ENCODE results near the gene PADI1. TPM values are rescaled to one million over a fixed set of nuclear protein-coding genes. Genes with fewer than 3 reads are reported as not detected.

The PADI1 gene
- total RNA-seq, 4 donors from 2014 or later = 0.14 TPM; not detected in 3

DNA sequence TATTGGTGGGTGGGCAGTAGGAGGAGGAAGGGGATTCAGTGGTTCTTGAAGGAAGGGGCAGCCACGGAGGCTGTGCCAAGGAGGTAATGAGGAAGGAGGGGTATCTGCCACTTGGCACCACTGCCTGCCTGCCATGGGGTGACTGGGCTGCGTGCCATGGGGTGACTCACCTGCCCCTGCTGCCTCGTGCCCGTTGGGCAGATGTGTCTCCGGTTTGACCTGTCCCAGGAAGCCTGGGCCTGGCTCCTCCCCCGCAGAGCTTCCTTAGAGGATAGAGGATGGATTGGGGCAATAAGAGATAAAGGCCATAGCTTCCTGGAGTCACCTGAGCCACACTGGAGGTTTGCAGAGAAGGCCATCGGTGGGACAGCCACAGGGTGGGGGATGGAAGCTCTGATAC lies 45.7 kb downstream of the PADI1 start:
- TF ChIP-seq, protein P1, sequence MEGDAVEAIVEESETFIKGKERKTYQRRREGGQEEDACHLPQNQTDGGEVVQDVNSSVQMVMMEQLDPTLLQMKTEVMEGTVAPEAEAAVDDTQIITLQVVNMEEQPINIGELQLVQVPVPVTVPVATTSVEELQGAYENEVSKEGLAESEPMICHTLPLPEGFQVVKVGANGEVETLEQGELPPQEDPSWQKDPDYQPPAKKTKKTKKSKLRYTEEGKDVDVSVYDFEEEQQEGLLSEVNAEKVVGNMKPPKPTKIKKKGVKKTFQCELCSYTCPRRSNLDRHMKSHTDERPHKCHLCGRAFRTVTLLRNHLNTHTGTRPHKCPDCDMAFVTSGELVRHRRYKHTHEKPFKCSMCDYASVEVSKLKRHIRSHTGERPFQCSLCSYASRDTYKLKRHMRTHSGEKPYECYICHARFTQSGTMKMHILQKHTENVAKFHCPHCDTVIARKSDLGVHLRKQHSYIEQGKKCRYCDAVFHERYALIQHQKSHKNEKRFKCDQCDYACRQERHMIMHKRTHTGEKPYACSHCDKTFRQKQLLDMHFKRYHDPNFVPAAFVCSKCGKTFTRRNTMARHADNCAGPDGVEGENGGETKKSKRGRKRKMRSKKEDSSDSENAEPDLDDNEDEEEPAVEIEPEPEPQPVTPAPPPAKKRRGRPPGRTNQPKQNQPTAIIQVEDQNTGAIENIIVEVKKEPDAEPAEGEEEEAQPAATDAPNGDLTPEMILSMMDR (IDR thresholded peaks at IDR 0.05) = no peak
- no peak for TF ChIP-seq POLR2A (IDR thresholded peaks at IDR 0.05)
- no peaks in the 10 kb centered on the region for H3K9me3 ChIP-seq
- H3K4me3 ChIP-seq = no peak overlapping the region
- H3K4me1 ChIP-seq = no peaks in the 10 kb centered on the region
- H3K27me3 ChIP-seq = no peaks in the 10 kb centered on the region
- intact Hi-C loops (cut with DNase I; ENCODE audit: low total_unique reads) = no loop called here
- H3K27ac ChIP-seq = no peak overlapping the region
- no peak for DNase-seq
- no peaks in the 10 kb centered on the region for H3K36me3 ChIP-seq

DNA sequence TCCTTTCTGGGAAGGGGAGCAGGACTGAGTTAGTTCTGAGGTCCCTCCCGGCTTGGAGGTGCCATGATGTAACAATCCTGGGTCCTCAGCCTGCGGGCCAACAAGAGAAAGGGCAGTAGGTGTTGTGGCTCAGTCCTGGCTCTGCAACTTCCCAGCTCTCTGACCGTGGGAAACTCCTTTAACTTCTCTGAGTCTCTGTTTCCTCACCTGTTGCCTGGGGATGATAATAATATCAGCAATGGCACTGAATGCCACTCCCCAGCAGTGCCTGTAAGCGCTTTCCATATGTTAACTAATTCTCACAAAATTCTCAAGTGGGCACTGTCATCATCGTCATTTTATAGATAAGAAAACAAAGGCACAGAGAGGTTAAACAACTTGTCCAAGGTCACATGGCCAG lies 46.3 kb downstream of the PADI1 start:
- H3K27ac ChIP-seq = no peak overlapping the region
- DNase-seq = no peak
- intact Hi-C loops (cut with DNase I; ENCODE audit: low total_unique reads) = no loop called here
- no peaks in the 10 kb centered on the region for H3K4me1 ChIP-seq
- H3K9me3 ChIP-seq = no peaks in the 10 kb centered on the region
- no peak for TF ChIP-seq POLR2A (IDR thresholded peaks at IDR 0.05)
- TF ChIP-seq, protein P1 (IDR thresholded peaks at IDR 0.05) = no peak
- no peak overlapping the region for H3K4me3 ChIP-seq
- H3K27me3 ChIP-seq = no peaks in the 10 kb centered on the region
- H3K36me3 ChIP-seq = no peaks in the 10 kb centered on the region

DNA sequence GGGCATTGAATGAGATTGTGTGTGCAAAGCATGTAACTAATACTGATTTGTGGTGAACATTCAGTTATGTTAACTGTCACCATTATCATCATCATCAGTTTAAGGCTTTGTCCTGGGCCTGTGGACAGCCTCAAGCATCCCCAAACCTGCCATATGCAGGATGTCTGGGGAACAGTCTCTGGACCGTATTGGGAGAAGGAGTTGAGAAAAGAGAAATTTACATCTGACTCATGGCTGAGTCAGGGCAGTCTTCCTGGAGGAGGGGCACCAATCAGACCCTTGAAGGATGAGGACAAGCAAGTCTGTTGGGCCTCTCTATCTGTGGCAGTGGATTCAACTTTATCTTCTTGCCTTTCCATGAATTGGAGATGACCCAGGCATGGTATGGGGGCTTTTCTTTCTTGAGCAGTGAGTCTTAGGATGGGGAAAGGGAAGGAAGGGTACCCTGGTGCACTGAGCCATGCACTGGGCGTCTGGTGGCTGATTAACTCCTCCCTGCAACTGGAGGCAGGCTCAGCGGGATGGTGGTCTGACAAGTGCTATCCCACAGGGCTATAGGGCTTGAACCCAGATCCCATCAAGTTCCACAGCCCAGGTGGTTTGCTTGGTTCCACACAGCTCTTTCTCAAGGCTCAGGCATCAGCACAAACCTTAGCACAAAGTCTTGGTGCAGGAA lies 46.9 kb downstream of the PADI1 start:
- Histone ChIP-seq H3K27me3 (no peaks in the 10 kb centered on the region), H3K36me3 (no peaks in the 10 kb centered on the region)

DNA sequence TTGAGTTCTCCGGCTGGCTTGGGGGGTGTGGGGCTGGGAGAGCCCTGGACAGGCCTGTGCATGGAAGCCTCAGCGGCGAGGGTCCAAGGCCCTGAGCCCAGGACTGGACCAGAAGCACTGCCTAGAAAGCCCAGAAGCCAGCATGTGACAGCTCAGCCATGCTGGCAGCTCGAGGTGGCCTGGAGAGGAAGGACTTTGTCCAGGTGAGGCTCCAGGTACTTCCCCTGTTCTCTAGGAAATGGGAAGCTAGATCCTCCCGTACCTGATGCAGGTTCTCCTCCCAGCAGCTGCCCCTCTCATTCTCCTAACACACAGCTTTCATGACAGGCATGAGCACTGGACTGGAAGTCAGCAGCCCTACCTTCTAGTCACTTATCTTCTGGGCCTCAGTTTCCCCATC lies 50.4 kb downstream of the PADI1 start:
- TF ChIP-seq POLR2A (IDR thresholded peaks at IDR 0.05) = no peak
- TF ChIP-seq, protein P1 (IDR thresholded peaks at IDR 0.05) = no peak
- intact Hi-C loops (cut with DNase I; ENCODE audit: low total_unique reads) = no loop called here
- no peaks in the 10 kb centered on the region for H3K36me3 ChIP-seq
- DNase-seq = no peak
- H3K27ac ChIP-seq = no peak overlapping the region
- no peak overlapping the region for H3K4me3 ChIP-seq
- no peaks in the 10 kb centered on the region for H3K9me3 ChIP-seq
- H3K27me3 ChIP-seq = no peaks in the 10 kb centered on the region
- H3K4me1 ChIP-seq = no peaks in the 10 kb centered on the region

More for the DNA sequence above, 46.9 kb downstream of the PADI1 start:
- H3K9me3 ChIP-seq = no peaks in the 10 kb centered on the region
- H3K27ac ChIP-seq = no peak overlapping the region
- H3K4me3 ChIP-seq = no peak overlapping the region
- TF ChIP-seq POLR2A (IDR thresholded peaks at IDR 0.05) = no peak
- TF ChIP-seq, protein P1 (IDR thresholded peaks at IDR 0.05) = no peak
- no peak for DNase-seq
- intact Hi-C loops (cut with DNase I; ENCODE audit: low total_unique reads) = no loop called here
- H3K4me1 ChIP-seq = no peaks in the 10 kb centered on the region

DNA sequence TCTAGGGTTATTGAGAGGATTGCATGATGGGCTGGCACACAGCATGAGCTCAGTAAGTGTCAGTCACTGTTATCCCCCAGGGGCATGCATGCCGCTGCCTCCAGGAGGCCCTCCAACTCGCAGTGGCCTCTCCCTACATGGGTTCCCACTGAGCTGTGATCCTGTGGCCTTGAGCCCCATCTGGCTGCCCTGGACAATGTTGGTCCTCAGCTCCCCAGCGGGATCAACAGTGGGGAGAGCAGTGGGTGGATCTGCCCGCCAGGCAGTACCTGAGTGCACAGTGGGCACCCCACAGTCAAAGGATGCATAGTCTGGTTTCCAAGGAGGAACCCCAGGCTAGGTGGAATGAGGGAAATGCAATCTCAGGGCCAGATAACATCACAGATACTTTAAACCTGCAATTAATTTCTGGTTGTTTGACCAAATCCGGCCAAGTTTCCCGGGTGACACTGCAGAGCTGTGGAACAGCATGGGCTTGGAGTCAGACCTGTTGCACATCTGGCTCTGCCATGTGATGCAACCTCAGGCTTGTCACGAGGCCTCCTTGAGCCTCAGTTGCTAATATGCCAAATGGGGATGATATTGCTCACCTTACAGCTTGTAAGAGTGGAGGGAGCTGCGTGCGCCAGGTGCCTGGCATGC lies 53.3 kb downstream of the PADI1 start:
- TF ChIP-seq, protein P1 (IDR thresholded peaks at IDR 0.05) = no peak
- no peak for TF ChIP-seq POLR2A (IDR thresholded peaks at IDR 0.05)

More for the DNA sequence above, 53.3 kb downstream of the PADI1 start:
- no peak for DNase-seq
- no peaks in the 10 kb centered on the region for H3K27me3 ChIP-seq
- no peaks in the 10 kb centered on the region for H3K9me3 ChIP-seq
- H3K36me3 ChIP-seq = no peaks in the 10 kb centered on the region
- intact Hi-C loops (cut with DNase I; ENCODE audit: low total_unique reads) = no loop called here
- H3K4me3 ChIP-seq = no peak overlapping the region
- no peak overlapping the region for H3K27ac ChIP-seq
- no peaks in the 10 kb centered on the region for H3K4me1 ChIP-seq
